Progenitor cell of endocrine pancreas (in vitro differentiated cells): Measurements from ENCODE around the gene ZSWIM6. TPM values are rescaled to one million over a fixed set of nuclear protein-coding genes. Genes with fewer than 3 reads are reported as not detected.

Source experiments
- DNase-seq: peaks from one replicate; pipeline ENCODE4 v3.0.0; 2021; ENCODE audit warnings: low spot score; ENCODE audit not compliant: unreplicated experiment
- H3K27ac Mint-ChIP-seq: 2 replicates; pipeline ENCODE4 v1.8.0; 2021; ENCODE audit warnings: mild to moderate bottlenecking, moderate library complexity, mixed read lengths
- H3K27me3 Mint-ChIP-seq: 2 replicates; pipeline ENCODE4 v1.8.0; 2021; ENCODE audit warnings: mixed read lengths
- H3K36me3 Mint-ChIP-seq: 2 replicates; pipeline ENCODE4 v1.8.0; 2022; ENCODE audit warnings: mixed read lengths; ENCODE audit not compliant: insufficient read depth
- H3K4me1 Mint-ChIP-seq: 2 replicates; pipeline ENCODE4 v1.8.0; 2021; ENCODE audit warnings: low read depth, mixed read lengths
- H3K4me3 Mint-ChIP-seq: 2 replicates; pipeline ENCODE4 v1.8.0; 2021; ENCODE audit warnings: low read depth, mild to moderate bottlenecking, moderate library complexity, mixed read lengths
- H3K9me3 Mint-ChIP-seq: 2 replicates; pipeline ENCODE4 v1.8.0; 2021; ENCODE audit warnings: low read depth, mixed read lengths
- total RNA-seq: library from RNA; stranded (reverse); gene quantifications from 2 replicates; pipeline ENCODE4 v1.2.1, GENCODE V29; 2021
- TF ChIP-seq, protein P1 (sequence below): fragments of 200-600 bp; sonication (generic); IDR thresholded peaks from one replicate; pipeline ENCODE4 v1.5.0; 2021; ENCODE audit warnings: antibody characterized with exemption, mild to moderate bottlenecking; ENCODE audit not compliant: unreplicated experiment

ZSWIM6 gene
- total RNA-seq, 1 donor from 2014 or later: 35.2 TPM

- no peak overlapping the region for H3K27ac Mint-ChIP-seq
- no peaks in the 10 kb centered on the region for H3K27me3 Mint-ChIP-seq
- no peak overlapping the region for H3K4me3 Mint-ChIP-seq
Measured at GRCh38 chr5:61534481-61535267, 202.6 kb downstream of the ZSWIM6 start.

DNA sequence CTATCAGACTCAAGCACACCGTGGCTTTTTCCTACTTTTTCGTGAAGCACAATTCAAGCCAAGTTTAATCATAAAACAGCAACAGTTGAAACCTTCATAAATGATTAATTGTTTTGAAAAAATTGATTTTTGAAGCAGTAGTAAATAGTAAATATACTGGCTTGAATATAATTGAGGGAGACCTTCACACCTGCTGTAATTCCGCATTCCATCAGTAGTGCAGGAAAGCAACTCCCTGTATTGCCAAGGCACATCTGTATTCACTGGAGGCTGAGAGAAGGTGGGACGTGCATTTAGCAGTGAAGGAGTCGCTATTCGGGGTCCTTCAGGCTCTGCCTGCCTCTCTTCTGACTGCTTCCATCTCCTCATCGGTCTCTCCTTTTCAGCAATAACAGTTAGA, 203.8 kb downstream of the ZSWIM6 start:
- H3K27ac Mint-ChIP-seq: no peak overlapping the region
- TF ChIP-seq, protein P1, sequence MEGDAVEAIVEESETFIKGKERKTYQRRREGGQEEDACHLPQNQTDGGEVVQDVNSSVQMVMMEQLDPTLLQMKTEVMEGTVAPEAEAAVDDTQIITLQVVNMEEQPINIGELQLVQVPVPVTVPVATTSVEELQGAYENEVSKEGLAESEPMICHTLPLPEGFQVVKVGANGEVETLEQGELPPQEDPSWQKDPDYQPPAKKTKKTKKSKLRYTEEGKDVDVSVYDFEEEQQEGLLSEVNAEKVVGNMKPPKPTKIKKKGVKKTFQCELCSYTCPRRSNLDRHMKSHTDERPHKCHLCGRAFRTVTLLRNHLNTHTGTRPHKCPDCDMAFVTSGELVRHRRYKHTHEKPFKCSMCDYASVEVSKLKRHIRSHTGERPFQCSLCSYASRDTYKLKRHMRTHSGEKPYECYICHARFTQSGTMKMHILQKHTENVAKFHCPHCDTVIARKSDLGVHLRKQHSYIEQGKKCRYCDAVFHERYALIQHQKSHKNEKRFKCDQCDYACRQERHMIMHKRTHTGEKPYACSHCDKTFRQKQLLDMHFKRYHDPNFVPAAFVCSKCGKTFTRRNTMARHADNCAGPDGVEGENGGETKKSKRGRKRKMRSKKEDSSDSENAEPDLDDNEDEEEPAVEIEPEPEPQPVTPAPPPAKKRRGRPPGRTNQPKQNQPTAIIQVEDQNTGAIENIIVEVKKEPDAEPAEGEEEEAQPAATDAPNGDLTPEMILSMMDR: no peak
- H3K9me3 Mint-ChIP-seq: no peaks in the 10 kb centered on the region
- H3K4me1 Mint-ChIP-seq: no peaks in the 10 kb centered on the region
- H3K36me3 Mint-ChIP-seq: peaks cover 38% of the 10 kb centered on the region
- no peak for DNase-seq
- H3K4me3 Mint-ChIP-seq: no peak overlapping the region
- H3K27me3 Mint-ChIP-seq: no peaks in the 10 kb centered on the region

More at GRCh38 chr5:61534481-61535267, 202.6 kb downstream of the ZSWIM6 start:
- H3K4me1 Mint-ChIP-seq: no peaks in the 10 kb centered on the region
- no peaks in the 10 kb centered on the region for H3K9me3 Mint-ChIP-seq
- DNase-seq: no peak
- TF ChIP-seq, protein P1: no peak
- peaks cover 36% of the 10 kb centered on the region for H3K36me3 Mint-ChIP-seq

DNA sequence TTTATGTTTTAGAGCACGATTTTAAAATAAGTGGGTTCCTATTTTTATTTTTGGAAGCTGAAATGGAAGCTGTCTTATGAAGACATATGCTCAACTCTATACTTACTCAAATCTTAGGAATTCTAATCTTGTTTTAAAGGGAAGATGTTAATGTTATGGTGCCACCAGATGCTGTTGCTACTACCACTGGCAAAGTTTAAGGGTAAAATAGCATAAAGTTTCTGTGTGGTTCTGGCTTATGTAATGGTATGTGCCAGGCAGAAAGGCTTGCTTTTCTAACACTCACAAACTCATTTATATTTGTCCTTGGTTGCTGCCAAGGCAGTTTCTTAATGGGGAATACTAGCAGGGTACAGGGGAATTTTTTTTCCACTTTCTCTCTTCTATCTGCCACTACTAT, 204.9 kb downstream of the ZSWIM6 start:
- no peak overlapping the region for H3K4me3 Mint-ChIP-seq
- H3K27ac Mint-ChIP-seq: no peak overlapping the region
- H3K27me3 Mint-ChIP-seq: no peaks in the 10 kb centered on the region
- H3K4me1 Mint-ChIP-seq: no peaks in the 10 kb centered on the region
- no peak for DNase-seq
- TF ChIP-seq, protein P1: no peak
- H3K9me3 Mint-ChIP-seq: no peaks in the 10 kb centered on the region
- peaks cover 46% of the 10 kb centered on the region for H3K36me3 Mint-ChIP-seq

- Mint-ChIP-seq H3K36me3 (peaks cover 53% of the 10 kb centered on the region), H3K4me1 (no peaks in the 10 kb centered on the region), H3K9me3 (peaks cover 5% of the 10 kb centered on the region), H3K27me3 (no peaks in the 10 kb centered on the region), H3K27ac (no peak overlapping the region), H3K4me3 (no peak overlapping the region)
- no peak for DNase-seq
- TF ChIP-seq, protein P1: no peak
Measured at GRCh38 chr5:61538722-61539501, 206.9 kb downstream of the ZSWIM6 start.

GRCh38 chr5:61549530-61549929, 217.5 kb downstream of the ZSWIM6 start:
- H3K4me1 Mint-ChIP-seq: no peaks in the 10 kb centered on the region
- no peaks in the 10 kb centered on the region for H3K27me3 Mint-ChIP-seq
- TF ChIP-seq, protein P1: no peak
- peaks cover 16% of the 10 kb centered on the region for H3K36me3 Mint-ChIP-seq
- DNase-seq: no peak
- H3K9me3 Mint-ChIP-seq: peaks cover 8% of the 10 kb centered on the region
- H3K4me3 Mint-ChIP-seq: no peak overlapping the region
- no peak overlapping the region for H3K27ac Mint-ChIP-seq
